GM19324 (cell line): ENCODE results near the gene PRICKLE2.

Source experiments
- ATAC-seq: cut with Tn5 transposase; IDR thresholded peaks from one replicate; pipeline ENCODE4 v1.9.1; 2021; ENCODE audit warnings: mild to moderate bottlenecking, moderate library complexity; ENCODE audit not compliant: unreplicated experiment, low FRiP score

PRICKLE2 gene

DNA sequence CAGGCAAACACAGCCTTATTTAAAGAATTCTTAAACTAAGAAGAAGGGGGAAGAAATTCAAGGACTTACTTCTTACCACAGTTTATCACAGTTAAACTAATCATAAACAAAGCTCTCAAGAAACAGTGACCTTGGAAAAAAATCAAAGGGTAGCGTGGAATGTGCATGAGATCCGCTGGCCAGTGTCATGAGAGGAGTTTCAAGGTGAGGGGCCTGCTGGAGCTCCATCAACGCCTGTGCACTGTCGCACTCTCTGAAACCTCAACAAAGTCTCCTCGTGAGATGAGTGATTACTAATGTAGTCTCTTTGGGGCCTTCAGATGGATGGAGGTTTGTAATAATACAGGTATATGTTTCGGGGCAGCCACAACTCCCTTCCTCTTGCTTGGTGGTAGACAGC, 28.4 kb upstream of the PRICKLE2 start:
- ATAC-seq: no peak

DNA sequence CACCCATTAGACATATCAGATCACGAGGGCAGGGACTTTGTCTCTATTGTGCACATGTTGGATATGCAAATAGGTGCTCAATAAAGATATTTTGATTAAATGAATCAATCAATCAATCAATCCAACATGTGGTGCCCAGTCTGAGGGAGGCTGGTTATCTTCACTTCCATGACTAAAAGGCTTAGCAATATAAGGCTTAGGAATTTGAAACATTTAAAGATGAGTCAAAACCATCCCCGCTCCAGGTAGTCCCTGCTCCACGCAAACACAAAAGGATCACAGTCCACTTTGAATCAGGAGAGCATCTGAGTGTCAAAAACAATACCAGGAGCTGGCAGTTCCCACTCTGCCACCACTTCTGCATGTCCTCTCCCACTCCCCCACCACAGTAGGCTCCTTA, 25.8 kb upstream of the PRICKLE2 start:
- no peak for ATAC-seq

DNA sequence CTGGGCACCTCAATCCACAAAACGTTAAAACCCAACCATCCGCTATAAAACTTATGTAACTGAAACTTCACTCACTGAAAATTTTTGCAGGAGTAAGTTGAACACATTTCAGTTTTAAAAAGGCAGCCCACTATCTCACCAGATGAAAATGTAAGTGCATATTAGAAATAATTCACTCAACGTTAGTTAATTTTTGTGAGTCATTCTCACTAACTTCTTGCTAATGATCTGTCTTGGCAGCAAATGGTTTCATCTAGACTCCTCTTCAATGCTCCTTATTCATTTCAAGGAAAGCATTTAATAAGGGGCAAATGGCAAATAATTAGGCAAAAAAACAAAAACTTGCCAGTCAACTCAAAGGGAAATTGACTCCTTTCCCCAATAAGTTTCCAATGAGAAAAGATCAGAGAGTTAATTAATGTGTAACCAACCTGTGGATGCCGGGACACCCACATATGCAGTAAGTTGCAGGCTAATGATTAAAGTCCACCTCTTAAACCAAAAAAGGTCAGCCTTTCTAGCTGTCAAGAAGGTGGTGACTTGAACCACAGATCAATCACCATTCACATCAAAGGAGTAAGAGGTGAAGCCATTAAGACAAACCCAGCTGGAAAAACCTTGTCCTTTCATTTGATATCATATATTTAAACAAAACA, 22.9 kb upstream of the PRICKLE2 start:
- ATAC-seq: no peak

DNA sequence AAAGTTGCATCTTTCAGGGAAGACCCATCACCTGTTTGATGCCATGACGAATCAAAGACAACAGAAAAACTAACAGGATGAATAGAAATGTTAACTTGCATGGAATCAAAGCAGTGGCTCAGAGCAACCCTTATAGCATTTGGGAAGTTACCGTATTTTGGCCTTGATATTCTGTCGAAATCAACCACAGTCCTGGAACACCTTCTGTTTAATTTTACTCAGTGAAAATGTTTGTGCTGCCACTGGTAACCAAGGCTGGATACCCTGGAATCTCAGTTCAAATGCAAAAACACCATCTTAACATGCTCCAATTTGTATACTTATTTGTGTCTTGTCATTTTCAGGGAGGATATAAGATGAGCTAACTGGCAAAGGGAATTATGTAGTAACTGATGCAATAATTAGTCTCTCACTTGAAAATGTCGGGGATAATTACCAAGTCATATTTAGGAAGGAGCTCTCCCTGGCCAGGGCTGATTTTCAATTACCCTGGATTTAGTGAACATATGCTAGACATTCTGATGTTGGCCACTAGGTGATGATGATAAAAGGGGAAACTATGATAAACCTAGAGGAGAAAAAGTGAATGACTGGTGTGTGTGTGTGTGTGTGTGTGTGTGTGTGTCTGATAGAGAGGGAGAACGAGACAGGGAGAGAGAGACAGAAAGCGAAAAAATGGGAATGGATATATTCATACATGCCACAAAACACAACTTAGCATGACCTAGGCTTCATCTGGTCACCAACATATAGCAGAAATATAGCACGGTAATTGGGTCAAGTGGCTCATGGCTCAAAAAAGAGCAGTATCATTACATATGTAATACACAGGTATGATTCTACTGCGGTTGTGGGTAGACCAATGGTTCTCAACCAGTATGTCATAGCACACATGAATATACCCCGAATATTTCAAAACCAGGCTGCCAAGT, 19.0 kb upstream of the PRICKLE2 start:
- ATAC-seq: no peak

DNA sequence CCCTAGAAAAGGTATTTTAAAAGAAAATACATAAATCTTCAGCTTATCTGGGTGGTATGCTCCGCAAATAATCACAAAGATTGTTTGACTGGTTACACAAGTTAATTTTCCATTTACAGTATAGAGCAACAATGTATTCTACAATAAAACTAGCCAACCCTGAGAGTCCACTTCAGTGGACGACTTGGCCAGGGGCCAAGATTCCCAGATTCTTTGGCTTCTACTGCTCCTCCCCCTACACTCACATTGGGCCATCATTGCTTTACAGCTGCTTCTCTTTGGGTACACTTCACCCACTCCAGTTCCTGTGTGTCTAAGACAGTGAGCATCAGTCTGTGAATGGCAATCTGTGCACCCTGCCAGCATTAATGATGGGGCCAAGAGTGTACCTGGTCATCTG, 17.2 kb upstream of the PRICKLE2 start:
- no peak for ATAC-seq

DNA sequence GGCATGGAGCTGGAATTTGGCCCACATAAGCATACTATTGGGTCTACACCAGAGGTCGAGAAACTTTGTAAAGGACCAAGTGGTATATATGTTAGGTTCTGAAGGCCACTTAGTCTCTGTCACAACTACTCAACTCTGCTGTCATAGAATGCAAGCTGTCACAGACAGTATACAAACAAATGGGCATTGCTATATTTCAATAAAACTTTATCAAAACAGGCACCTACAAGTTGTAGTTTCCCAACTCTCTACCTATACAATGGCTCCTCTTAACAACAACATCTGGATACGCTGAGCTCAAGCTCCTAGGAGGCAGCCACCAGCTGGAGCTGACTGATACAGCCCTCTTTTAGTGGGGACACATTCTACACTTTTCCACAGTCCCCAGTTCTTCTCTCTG, 15.7 kb upstream of the PRICKLE2 start:
- ATAC-seq: no peak

DNA sequence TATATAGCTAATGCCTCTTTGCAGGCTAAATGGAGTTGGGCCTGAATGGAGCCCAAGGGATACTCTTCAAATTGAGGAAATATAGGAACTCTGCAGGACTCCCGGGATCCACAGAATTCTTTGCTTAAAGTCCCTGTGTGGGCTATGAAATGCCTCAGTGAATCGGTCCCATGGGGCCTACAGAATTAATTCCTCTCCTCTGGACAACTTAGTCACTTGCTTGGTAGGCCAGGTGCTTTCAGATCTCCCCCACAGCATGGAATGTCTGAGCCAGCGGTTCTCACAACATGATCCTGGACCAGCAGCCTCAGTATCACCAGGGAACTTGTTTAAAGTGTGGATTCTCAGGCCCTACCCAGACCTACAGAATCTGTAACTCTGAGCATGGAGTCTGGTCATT, 15.1 kb upstream of the PRICKLE2 start:
- ATAC-seq: no peak

DNA sequence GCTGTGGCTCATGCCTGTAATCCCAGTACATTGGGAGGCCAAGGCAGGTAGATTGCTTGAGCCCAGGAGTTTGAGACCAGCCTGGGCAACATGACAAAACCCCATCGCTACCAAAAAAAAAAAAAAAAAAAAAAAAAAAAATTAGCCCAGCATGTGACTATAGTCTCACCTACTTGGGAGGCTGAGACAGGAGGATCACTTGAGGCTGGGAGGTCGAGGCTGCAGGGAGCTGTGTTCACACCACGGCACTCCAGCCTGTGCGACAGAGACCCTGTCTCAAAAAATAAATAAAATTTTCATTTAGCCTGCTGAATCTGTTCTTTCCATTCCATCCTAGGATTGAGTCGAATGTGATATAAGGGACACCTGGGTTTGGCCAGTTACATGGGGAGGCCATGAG, 14.6 kb upstream of the PRICKLE2 start:
- no peak for ATAC-seq

DNA sequence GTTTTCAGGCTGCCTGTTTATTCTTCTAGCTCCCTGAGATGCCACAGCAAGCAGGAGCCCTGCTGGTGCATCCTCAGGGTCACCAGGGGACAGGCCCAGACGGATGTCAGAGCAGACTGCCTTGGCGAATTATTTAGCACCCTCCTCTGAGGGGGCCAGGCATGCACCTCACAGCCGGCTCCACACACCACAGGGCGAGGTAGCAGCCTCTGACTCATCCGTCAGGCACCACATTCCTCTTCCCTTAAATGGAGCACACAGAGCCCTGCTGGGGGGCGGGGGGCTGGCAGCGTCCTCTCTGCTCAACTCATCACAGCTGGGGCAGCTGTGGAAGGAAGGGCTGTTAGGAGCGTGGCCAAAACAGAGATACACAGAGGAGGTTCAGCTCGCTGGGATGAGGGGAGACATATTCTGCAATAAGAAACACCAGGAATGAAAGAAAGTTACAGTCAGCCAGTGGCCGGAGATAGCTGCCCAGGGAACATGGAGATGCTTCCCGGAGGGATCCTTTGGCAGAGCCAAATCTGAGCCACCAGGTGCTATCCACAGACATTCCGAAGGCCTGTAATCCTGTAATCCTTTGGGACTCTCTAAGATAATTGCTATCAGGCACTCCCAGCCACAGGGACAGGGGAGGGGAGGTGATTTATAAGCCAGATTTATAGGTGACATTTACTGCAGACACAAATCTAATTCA, 13.9 kb upstream of the PRICKLE2 start:
- ATAC-seq: no peak

DNA sequence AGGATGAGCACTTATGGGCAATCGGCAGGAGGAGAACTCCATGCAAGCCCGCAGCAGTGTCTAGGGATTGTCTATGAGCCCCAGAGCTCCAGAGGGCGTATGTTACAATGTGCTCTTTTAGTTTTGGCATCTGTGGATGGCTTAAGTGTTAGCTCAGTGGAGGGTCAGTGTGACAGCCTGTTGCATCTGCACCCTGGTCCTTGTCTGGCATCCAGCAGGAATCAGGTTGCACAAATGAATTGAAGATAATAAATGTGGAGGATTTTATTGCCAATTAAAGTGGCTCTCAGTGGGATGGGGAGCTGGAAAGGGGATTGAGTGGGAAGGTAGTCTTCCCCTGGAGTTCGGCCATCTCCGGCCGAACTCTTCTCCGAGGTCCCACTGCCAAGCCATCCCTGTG, 11.8 kb upstream of the PRICKLE2 start:
- ATAC-seq: no peak

DNA sequence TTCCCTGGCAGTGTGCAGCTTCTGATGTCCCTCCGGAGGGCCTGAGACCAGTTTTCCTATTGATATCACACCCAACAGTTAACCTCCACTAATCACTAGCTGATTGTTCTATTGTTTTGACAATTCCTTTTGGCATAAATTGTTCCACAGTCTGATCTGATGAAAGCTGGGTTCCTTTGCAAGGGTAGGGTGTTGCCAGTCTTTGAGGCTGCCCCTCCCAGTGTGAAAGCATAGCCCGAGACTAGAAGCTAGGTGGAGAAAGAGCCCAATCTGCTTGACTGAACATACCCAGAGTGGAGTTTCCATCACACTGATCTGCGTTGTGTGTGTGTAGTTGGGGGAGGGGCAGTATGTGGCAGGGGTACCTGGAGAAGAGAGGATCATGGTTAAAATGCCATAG, 10.3 kb upstream of the PRICKLE2 start:
- no peak for ATAC-seq

DNA sequence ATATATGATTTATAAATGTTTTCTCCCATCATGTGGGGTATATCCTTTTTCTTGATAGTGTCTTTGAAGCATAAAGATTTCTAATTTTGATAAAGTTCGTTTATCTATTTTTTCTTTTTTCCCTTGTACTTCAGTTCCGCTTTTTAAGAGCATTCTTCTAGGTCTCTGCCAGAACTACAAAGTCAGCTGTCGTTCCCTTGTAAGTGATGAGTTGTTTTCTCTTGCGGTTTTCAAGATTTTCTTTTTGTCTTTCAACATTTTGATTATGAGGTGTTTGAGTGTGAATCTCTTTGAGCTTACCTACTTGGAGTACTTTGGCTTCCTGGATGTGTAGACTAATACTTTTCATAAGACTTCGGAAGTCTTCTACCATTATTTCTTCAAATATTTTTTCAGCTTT, 9.3 kb upstream of the PRICKLE2 start:
- ATAC-seq: no peak

DNA sequence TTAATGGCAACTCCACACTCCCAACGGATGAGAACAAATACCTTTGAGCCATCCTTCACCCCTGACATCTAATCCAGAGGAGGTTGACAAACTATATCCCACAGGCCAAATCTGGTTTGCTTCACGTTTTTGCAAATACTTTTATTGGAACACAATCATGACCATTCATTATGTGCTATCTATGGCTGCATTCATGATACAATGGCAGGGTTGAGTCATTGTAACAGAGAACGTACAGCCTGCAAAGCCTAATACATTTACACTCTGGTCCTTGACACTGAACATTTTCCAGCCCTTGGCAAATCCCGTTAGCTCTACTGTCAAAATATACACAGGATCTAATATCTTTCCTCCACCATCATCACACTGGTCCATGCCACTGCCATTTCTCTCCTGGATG, 7.6 kb upstream of the PRICKLE2 start:
- no peak for ATAC-seq

DNA sequence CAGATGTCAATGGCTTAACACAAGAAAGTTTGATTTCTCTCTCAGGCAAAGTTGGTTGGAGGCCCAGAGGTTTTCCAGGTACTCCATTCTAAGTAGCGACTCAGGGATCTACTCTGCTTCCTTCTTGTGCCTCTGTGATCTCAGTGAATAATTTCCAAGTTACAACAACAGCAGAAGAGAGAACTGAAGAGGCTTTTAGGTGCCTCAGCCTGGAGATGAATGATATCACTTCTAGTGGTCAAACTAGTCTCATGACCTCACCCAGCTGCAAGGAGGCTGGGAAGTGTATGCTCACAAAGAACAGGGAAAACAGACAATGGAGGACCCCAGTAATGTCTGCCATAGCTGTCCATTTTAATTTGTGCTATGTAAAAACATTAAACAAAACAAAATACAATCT, 4.6 kb upstream of the PRICKLE2 start:
- ATAC-seq: no peak

DNA sequence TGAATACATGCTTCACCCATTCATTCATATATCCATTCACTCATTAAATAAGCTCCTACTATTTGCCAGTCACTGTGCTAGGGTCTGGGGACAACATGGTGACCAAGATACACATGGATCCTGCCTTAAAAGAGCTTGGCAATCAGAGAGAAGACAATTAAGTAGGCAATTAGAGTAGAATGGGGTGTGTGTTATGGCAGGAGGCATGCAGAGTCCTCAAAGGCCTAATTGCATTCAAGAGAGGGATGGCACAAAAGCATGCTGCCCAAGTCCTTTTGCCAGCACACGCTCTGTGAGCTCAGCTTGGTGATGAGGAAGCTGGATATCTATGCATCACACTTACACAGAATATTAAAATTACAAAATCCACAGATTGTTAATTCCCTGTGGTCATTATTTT, 2.8 kb upstream of the PRICKLE2 start:
- ATAC-seq: no peak

DNA sequence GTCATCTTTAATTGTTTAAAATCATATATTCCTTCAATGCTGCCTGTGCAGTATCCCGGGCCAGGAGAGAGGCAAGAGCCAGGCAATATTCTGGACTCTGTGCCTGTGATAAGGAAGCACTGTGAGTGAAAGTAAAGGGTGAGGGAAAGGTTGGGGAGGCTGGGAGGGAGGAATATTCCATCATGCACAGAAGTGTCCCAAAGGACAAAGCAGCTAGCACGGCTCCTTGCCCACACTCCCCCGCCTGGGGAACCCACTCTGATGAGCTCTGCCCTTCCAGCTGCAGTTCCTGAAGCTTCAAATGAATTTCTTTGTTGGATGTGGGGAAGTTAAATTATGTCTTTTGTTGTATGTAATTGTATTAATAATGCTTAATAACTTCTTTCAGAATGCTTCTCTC, 1.5 kb upstream of the PRICKLE2 start:
- no peak for ATAC-seq

DNA sequence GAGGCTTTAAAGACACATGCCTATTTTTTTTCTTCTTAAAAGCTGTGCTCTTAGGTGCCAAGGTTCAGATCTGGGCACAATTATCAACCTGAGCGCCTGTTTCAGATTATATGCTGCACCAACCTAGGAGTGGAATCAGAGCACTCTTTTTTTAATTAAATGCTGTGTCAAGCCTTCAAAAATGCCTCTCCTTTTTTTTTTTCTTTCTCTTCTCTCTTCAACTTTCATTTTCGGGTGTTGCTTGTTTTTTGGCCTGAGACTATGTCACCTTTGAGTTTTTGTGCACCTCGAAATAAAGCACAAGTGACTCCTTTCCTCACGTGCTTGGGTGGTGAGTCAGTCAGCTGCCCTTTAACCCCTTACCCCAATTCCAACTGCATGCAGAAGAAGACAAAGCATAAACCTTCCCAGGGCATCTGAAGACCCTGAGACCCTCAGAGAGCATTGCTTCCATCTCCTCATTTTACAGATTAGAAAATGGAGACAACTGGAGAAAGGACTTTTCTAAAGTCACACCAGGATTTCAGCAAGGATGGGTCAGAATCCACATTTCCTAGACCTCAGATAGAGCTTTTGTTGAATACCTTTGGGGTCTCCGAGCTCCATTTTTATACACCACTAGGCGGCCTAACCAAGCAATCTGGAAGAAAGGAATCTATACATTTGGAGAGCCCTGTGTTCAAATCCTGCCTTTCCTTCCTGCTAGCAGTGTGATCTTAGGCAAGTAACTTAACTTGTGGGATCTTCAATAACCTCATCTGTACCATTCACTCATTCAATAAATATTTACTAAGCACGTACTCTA, 631 bp upstream of the PRICKLE2 start:
- ATAC-seq: no peak

DNA sequence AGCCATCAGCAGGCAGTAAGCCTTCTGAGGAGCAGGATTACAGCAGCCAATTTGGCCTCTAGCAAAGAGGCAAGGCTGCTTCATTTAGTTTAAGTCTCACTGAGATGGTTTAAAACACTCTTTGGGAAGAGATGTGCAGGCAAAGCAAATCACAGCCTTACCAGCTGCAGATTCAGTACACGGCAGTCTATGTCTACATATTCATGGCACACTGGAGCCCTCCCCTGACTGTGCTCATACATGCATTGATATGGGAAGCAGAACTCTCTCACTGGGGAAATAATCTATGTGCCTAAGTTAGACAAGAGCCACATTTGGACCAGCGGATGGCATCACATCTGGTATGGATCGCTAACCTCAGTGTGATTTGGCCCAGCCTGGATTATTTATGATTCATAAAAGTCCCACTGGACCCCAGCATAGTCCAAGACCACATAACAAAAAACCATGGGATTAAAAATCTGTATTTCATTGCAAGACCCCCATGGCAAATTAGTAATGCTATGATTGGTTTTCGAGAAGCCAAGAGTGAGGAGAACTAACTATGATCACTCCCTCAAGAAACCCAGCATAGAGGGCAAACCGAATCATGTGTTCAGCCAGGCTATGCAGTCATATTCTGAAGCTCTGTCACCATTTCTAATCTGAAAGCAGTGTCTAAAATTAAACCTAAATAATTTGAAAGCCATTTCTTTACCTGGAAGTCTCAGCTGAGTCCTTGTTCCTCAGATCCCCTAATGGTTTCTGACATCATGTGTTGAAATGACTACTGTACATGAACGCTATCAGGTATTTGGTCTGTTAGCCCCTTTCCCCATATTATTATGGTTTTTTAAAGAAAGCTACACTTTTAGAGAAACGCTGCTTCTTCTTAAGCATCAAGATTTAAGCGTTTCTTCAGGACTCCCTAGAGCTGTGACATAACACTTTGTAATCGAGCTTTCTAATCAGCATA, 1.2 kb downstream of the PRICKLE2 start:
- no peak for ATAC-seq

DNA sequence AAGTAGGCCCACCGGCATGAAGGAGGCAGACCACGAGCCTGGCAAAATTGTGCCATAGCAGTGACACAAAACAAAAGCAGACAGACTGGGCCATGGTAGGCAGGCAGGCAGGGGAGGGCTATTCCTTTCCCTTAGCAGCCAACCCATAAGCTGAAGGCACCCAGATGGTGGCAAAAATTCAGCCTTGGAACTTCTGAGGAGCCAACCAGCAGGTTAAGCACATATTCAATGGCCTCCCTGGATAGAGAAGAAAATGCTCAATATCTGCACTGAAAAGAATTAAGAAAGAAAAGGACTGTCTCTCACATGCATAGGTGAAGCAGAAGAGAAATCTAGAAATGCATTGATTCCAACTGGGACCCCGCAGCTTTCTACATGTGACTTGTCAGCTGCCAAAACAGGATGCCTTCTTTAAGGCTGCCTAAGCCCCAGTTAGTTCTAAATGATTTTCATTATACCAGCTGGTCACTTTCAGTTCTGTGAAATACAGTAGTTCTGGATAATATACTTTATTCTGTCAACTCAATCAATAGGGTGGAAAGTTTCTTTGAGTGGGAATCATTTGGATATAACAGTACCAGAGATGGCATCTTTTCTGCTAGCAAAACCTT, 2.7 kb downstream of the PRICKLE2 start:
- no peak for ATAC-seq
